SK-N-SH (cell line): Measurements from ENCODE around the gene DLG1.

Experiments
- CTCF ChIP-seq: fragments of 200-600 bp; sonication (generic); IDR thresholded peaks from 2 replicates; pipeline ENCODE4 v1.6.1; 2017; ENCODE audit warnings: antibody characterized with exemption, mild to moderate bottlenecking, moderate library complexity
- EP300 ChIP-seq, 2 experiments: IDR thresholded peaks; 2 replicates each; pipeline versions ENCODE4 v1.4.0 to v1.6.1; 2012; ENCODE audit warnings: borderline replicate concordance in 1 of 2, low read depth in 1 of 2, low read length in 1 of 2
- FOXM1 ChIP-seq: IDR thresholded peaks from 2 replicates; pipeline ENCODE4 v1.4.0; 2012; ENCODE audit warnings: low read depth, mild to moderate bottlenecking
- POLR2AphosphoS5 ChIP-seq: IDR thresholded peaks from 2 replicates; pipeline ENCODE4 v1.6.1; 2012; ENCODE audit warnings: low read depth, low read length
- REST ChIP-seq: IDR thresholded peaks from 2 replicates; pipeline ENCODE4 v1.6.1; 2012; ENCODE audit warnings: mild to moderate bottlenecking, low read depth, low read length, moderate library complexity
- SIN3A ChIP-seq: IDR thresholded peaks from 2 replicates; pipeline ENCODE4 v1.6.1; 2012; ENCODE audit warnings: low read depth, mild to moderate bottlenecking, low read length, moderate library complexity, borderline replicate concordance
- SMC3 ChIP-seq: IDR thresholded peaks from 2 replicates; pipeline ENCODE4 v1.6.1; 2012; ENCODE audit warnings: low read depth, low read length, improper control_type of control experiment
- TAF1 ChIP-seq: IDR thresholded peaks from 2 replicates; pipeline ENCODE4 v1.6.1; 2012; ENCODE audit warnings: low read depth, mild to moderate bottlenecking, low read length, moderate library complexity, borderline replicate concordance
- USF1 ChIP-seq: IDR thresholded peaks from 2 replicates; pipeline ENCODE4 v1.4.0; 2012; ENCODE audit warnings: low read depth, borderline replicate concordance

GRCh38 chr3:197062446-197062845, 236.0 kb downstream of the DLG1 start:
- TF ChIP-seq SIN3A (no peak), TAF1 (no peak), USF1 (no peak), FOXM1 (no peak), CTCF (no peak), SMC3 (no peak), EP300 (IDR thresholded peaks at IDR 0.05; ENCODE audit: borderline replicate concordance in 1 of 2, low read depth in 1 of 2, low read length in 1 of 2) (no peak), POLR2AphosphoS5 (no peak), REST (no peak)
